HG02852 (cell line): ENCODE data around the gene PCDHA6.
"Not testable (repeated sequence)": the region's sequence is repeated elsewhere in the genome, so short reads cannot be mapped to it uniquely, and the experiment has no call there.

Experiments used
- ATAC-seq: cut with Tn5 transposase; IDR thresholded peaks from one replicate; pipeline ENCODE4 v1.9.1; 2021; ENCODE audit warnings: mild to moderate bottlenecking, moderate library complexity; ENCODE audit not compliant: unreplicated experiment

The PCDHA6 gene, protein sequence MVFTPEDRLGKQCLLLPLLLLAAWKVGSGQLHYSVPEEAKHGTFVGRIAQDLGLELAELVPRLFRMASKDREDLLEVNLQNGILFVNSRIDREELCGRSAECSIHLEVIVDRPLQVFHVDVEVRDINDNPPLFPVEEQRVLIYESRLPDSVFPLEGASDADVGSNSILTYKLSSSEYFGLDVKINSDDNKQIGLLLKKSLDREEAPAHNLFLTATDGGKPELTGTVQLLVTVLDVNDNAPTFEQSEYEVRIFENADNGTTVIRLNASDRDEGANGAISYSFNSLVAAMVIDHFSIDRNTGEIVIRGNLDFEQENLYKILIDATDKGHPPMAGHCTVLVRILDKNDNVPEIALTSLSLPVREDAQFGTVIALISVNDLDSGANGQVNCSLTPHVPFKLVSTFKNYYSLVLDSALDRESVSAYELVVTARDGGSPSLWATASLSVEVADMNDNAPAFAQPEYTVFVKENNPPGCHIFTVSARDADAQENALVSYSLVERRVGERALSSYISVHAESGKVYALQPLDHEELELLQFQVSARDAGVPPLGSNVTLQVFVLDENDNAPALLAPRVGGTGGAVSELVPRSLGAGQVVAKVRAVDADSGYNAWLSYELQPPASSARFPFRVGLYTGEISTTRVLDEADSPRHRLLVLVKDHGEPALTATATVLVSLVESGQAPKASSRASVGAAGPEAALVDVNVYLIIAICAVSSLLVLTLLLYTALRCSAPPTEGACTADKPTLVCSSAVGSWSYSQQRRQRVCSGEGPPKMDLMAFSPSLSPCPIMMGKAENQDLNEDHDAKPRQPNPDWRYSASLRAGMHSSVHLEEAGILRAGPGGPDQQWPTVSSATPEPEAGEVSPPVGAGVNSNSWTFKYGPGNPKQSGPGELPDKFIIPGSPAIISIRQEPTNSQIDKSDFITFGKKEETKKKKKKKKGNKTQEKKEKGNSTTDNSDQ

DNA sequence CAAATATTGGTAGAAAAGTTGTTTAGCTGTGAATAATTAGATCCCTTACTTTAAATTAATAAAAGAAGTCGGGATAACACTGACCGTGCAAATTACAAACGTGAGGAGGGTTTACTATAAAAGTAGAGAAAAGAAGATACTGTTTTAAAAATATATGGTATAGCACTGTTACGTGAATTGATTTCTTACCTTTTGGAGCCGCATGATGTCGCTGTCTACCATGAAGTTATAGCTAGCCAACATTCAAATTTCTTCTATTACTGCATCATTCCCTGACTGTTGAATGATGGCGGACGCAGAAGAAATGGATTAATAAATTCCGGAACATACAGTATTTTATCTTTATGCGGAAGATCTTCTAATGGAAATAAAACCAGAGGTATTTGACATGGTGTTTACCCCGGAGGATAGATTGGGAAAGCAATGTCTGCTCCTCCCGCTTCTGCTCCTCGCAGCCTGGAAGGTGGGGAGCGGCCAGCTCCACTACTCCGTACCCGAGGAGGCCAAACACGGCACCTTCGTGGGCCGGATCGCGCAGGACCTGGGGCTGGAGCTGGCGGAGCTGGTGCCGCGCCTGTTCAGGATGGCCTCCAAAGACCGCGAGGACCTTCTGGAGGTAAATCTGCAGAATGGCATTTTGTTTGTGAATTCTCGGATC is at the start of gene PCDHA6:
Gene PCDHA6 (plus strand): TSS at position 257 of the 658 bp plus-strand sequence. CDS start 132 bp downstream, at position 389.
- no peak for ATAC-seq

DNA sequence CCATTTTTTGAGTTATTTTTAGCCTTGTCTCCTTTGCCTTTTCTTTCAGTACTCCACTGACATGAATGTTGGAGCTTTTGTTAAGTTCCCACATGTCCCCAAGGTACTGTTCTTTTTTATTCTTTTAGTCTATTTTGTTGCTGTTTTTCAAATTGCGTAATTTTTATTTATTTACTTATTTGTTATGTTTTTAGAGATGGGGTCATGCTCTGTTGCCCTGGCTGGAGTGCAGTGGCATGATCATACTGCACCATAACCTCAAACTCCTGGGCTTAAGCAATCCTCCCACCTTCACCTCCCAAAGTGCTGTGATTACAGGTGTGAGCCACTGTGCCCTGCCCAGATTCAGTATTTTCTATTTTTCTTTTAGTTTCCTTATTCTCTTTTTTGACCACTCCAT is 47.2 kb upstream of the PCDHA6 start:
- ATAC-seq, result no peak

DNA sequence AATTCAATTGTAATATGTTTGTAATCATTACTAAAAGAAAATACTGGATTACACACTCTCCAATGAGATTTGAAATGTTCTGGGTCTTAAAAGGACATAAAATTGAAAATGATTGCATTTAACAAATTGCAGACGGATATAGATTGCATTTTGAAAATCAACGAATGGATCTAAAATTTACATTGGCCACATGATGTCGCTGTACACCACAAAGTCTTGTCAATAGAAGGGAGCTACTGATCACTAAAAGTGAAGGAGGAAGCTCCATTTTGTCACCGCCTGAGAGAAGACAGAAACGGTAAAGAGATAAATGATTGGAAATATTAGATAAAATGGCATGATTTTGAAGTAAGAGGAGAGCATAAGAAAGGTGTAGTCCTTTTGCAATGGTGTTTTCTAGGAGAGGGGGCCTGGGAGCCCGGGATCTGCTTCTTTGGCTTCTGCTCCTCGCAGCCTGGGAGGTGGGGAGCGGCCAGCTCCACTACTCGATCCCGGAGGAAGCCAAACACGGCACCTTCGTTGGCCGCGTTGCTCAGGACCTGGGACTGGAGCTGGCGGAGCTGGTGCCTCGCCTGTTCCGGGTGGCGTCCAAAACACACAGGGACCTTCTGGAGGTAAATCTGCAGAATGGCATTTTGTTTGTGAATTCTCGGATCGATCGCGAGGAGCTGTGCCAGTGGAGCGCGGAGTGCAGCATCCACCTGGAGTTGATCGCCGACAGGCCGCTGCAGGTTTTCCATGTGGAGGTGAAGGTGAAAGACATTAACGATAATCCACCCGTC is 41.7 kb upstream of the PCDHA6 start, which contains the start of gene PCDHA1:
Gene PCDHA1 (plus strand): TSS at position 236 of the 782 bp plus-strand sequence.
- ATAC-seq, result no peak

DNA sequence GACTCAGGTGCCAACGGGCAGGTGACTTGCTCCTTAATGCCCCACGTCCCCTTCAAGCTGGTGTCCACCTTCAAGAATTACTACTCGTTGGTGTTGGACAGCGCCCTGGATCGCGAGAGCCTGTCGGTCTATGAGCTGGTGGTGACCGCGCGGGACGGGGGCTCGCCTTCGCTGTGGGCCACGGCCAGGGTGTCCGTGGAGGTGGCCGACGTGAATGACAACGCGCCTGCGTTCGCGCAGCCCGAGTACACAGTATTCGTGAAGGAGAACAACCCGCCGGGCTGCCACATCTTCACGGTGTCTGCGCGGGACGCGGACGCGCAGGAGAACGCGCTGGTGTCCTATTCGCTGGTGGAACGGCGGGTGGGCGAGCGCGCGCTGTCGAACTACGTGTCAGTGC is 40.3 kb upstream of the PCDHA6 start:
- not testable (repeated sequence) for ATAC-seq

DNA sequence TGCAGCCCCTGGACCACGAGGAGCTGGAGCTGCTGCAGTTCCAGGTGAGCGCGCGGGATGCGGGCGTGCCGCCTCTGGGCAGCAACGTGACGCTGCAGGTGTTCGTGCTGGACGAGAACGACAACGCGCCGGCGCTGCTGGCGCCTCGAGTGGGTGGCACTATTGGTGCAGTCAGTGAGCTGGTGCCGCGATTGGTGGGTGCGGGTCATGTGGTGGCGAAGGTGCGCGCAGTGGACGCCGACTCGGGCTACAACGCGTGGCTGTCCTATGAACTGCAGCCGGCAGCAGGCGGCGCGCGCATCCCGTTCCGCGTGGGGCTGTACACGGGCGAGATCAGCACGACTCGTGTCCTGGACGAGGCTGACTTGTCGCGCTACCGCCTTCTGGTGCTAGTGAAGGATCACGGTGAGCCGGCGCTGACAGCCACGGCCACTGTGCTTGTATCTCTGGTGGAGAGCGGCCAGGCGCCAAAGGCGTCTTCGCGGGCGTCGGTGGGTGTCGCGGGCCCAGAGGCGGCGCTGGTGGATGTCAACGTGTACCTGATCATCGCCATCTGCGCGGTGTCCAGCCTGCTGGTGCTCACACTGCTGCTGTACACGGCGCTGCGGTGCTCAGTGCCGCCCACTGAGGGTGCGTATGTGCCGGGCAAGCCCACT is 39.8 kb upstream of the PCDHA6 start:
- not testable (repeated sequence) for ATAC-seq

DNA sequence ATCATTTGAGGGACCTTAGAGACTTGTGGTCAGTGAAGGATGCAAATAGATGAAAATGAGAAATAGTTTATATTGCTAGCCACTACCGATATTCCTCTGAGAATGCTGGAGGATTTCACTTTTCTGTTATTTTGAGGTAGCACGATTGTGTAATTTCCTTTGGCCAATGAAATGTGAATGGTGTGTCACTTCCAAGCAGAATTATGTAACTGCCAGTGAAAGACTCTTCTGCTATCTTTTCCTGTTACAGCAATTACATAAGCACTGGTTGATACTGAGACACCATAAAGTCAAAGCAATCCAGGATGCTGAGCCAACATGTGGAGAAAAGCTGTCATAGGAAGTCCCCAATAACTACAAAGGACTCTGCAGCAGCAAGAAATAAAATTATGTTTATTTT is 36.7 kb upstream of the PCDHA6 start:
- no peak for ATAC-seq

DNA sequence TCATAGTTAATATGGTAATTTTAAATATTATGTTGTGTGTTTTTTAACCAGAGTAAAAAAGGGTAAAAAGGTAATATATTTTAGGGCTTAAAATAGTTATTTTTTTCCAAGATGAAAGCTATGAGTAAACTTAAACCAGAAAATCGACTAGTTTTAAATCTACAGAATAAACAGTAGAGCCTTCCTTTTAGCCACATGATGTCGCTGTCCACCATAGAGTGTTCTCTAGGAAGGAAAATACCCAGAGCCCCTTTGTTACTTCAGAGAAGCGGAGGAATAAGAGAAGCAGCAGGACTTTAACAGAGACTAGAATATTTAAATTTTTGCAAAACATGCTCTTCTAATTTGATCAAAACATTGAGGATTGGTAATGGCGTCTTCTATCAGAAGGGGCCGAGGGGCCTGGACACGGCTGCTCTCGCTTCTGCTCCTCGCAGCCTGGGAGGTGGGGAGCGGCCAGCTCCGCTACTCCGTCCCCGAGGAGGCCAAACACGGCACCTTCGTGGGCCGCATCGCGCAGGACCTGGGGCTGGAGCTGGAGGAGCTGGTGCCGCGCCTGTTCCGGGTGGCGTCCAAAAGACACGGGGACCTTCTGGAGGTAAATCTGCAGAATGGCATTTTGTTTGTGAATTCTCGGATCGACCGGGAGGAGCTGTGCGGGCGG is 33.0 kb upstream of the PCDHA6 start, which contains the start of gene PCDHA2:
Gene PCDHA2 (plus strand): TSS at position 258 of the 664 bp plus-strand sequence.
- no peak for ATAC-seq

DNA sequence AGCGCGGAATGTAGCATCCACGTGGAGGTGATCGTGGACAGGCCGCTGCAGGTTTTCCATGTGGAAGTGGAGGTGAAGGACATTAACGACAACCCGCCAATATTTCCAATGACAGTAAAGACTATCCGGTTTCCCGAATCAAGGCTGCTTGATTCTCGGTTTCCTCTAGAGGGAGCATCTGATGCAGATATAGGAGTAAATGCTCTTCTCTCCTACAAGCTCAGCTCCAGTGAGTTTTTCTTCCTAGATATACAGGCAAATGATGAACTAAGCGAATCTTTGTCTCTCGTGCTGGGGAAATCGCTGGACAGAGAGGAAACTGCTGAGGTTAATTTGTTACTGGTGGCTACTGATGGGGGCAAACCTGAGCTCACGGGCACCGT is 32.5 kb upstream of the PCDHA6 start:
- ATAC-seq, result no peak

DNA sequence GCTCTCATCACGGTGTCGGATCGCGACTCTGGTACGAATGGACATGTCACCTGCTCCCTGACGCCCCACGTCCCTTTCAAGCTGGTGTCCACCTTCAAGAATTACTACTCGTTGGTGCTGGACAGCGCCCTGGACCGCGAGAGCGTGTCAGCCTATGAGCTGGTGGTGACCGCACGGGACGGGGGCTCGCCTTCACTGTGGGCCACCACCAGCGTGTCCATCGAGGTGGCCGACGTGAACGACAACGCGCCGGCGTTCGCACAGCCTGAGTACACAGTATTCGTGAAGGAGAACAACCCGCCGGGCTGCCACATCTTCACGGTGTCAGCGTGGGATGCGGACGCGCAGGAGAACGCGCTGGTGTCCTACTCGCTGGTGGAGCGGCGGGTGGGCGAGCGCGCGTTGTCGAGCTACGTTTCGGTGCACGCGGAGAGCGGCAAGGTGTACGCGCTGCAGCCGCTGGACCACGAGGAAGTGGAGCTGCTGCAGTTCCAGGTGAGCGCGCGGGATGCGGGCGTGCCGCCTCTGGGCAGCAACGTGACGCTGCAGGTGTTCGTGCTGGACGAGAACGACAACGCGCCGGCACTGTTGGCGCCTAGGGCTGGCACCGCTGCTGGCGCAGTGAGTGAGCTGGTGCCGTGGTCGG is 31.6 kb upstream of the PCDHA6 start:
- ATAC-seq, result not testable (repeated sequence)

DNA sequence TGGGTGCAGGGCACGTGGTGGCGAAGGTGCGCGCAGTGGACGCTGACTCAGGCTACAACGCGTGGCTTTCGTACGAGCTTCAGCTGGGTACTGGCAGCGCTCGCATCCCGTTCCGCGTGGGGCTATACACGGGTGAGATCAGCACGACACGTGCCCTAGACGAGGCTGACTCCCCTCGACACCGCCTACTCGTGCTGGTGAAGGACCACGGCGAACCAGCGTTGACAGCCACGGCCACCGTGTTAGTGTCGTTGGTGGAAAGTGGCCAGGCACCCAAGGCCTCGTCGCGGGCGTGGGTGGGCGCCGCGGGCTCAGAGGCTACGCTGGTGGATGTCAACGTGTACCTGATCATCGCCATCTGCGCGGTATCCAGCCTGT is 31.1 kb upstream of the PCDHA6 start:
- no peak for ATAC-seq

DNA sequence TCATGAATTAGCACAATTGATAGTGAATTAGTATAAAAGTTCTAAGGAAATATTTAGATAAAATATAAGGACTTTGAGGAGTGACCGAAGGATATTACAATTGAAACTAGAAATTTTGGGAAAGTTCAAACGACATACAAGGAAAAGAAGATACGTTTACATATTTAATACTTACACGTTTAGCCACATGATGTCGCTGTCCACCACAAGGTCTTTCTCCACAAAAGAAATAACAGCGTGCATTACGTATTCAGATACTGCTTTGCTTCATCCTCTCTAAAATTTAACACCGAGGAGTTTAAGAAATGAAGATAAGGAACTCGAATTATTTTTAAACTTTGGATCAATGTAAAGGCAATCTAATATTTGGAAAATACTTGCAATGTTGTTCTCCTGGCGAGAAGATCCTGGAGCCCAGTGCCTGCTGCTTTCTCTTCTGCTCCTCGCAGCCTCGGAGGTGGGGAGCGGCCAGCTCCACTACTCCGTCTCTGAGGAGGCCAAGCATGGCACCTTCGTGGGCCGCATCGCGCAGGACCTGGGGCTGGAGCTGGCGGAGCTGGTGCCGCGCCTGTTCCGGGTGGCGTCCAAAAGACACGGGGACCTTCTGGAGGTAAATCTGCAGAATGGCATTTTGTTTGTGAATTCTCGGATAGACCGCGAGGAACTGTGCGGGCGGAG is 26.8 kb upstream of the PCDHA6 start, which contains the start of gene PCDHA3:
Gene PCDHA3 (plus strand): TSS at position 242 of the 678 bp plus-strand sequence.
- ATAC-seq, result no peak

DNA sequence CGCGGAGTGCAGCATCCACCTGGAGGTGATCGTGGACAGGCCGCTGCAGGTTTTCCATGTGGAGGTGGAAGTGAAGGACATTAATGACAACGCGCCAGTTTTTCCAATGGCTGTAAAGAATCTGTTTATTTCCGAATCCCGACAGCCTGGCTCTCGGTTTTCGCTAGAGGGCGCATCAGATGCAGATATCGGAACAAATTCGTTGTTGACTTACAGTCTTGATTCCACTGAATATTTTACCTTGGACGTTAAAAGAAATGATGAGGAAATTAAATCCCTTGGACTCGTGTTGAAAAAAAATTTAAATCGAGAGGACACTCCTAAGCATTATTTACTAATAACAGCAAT is 26.3 kb upstream of the PCDHA6 start:
- ATAC-seq, result no peak

DNA sequence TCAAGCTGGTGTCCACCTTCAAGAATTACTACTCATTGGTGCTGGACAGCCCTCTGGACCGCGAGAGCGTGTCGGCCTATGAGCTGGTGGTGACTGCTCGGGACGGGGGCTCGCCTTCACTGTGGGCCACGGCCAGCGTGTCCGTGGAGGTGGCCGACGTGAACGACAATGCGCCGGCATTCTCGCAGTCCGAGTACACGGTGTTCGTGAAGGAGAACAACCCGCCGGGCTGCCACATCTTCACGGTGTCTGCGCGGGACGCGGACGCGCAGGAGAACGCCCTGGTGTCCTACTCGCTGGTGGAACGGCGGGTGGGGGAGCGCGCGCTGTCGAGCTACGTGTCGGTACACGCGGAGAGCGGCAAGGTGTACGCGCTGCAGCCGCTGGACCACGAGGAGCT is 25.4 kb upstream of the PCDHA6 start:
- ATAC-seq, result not testable (repeated sequence)

DNA sequence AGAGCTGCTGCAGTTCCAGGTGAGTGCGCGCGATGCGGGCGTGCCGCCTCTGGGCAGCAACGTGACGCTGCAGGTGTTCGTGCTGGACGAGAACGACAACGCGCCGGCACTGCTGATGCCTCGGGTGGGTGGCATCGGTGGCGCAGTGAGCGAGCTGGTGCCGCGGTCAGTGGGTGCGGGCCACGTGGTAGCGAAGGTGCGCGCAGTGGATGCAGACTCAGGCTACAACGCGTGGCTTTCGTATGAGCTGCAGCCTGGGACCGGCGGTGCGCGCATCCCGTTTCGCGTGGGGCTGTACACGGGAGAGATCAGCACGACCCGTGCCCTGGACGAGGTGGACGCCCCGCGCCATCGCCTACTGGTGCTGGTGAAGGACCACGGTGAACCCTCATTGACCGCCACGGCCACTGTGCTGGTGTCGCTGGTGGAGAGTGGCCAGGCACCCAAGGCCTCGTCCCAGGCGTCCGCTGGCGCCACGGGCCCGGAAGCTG is 24.9 kb upstream of the PCDHA6 start:
- ATAC-seq, result no peak

DNA sequence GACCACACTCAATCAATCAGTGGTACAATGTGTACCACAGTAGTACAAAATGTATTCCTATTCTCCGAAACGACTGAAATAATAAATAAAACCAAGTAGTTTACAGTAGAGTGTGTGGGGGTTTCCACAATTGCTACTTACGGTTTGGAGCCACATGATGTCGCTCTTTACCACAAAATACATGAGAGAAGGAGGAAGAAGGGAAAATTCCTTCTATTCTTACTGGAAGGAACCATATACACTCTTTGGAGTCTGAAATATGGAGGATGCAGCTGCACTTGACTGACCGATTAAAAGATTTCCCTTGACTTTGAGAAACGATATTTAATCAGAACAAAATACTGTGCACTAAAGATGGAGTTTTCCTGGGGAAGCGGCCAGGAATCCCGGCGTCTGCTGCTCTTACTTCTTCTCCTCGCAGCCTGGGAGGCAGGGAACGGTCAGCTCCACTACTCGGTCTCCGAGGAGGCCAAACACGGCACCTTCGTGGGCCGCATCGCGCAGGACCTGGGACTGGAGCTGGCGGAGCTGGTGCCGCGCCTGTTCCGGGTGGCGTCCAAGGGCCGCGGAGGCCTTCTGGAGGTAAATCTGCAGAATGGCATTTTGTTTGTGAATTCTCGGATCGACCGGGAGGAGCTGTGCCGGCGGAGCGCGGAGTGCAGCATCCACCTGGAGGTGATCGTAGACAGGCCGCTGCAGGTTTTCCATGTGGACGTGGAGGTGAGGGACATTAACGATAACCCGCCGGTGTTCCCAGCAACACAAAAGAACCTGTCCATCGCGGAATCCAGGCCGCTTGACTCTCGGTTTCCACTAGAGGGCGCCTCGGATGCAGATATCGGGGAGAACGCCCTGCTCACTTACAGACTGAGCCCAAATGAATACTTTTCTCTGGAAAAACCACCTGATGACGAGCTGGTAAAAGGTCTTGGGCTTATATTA is 20.7 kb upstream of the PCDHA6 start, which contains the start of gene PCDHA4:
Gene PCDHA4 (plus strand): TSS at position 235 of the 942 bp plus-strand sequence.
- no peak for ATAC-seq

DNA sequence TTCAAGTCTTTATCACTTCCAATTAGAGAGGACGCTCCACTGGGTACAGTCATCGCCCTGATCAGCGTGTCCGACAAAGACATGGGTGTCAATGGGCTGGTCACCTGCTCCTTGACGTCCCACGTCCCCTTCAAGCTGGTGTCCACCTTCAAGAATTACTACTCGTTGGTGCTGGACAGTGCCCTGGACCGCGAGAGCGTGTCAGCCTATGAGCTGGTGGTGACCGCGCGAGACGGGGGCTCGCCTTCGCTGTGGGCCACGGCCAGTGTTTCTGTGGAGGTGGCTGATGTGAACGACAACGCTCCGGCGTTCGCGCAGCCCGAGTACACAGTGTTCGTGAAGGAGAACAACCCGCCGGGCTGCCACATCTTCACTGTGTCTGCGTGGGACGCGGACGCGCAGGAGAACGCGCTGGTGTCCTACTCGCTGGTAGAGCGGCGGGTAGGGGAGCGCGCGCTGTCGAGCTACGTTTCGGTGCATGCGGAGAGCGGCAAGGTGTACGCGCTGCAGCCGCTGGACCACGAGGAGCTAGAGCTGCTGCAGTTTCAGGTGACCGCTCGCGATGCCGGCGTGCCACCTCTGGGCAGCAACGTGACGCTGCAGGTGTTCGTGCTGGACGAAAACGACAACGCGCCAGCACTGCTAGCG is 19.4 kb upstream of the PCDHA6 start:
- ATAC-seq, result not testable (repeated sequence)
